SK-N-MC (cell line): ENCODE measurements around the gene NKPD1.

Experiments used
- DNase-seq: peaks from one replicate; pipeline ENCODE4 v3.0.0-alpha.2; 2011; ENCODE audit warnings: low read depth, low spot score
- H3K27ac ChIP-seq: fragments of 200-600 bp; sonication (generic); 2 replicates; pipeline ENCODE4 v1.5.1; 2016; ENCODE audit warnings: mixed run types
- H3K36me3 ChIP-seq: fragments of 200-600 bp; sonication (generic); 2 replicates; pipeline ENCODE4 v1.6.1; 2017; ENCODE audit warnings: antibody characterized with exemption, low read length, mixed read lengths; ENCODE audit not compliant: insufficient read depth
- H3K4me3 ChIP-seq: fragments of 200-600 bp; sonication (generic); 2 replicates; pipeline ENCODE4 v1.5.1; 2016
- H3K9ac ChIP-seq: fragments of 200-600 bp; sonication (generic); 2 replicates; pipeline ENCODE4 v1.8.0; 2017; ENCODE audit warnings: mixed run types, mixed read lengths; ENCODE audit not compliant: insufficient read length
- H3K9me3 ChIP-seq: fragments of 200-600 bp; sonication (generic); 2 replicates; pipeline ENCODE4 v1.6.1; 2017; ENCODE audit warnings: low read depth, mild to moderate bottlenecking, antibody characterized with exemption, low read length, moderate library complexity, mixed read lengths
- EZH2 ChIP-seq: fragments of 200-600 bp; sonication (generic); IDR thresholded peaks from one replicate; pipeline ENCODE4 v1.6.1; 2017; ENCODE audit warnings: antibody characterized with exemption
- FOXP2 ChIP-seq: optimal IDR thresholded peaks from 2 replicates; pipeline ENCODE3; 2011; ENCODE audit warnings: mild to moderate bottlenecking, moderate library complexity; ENCODE audit not compliant: insufficient read depth; ENCODE audit errors: extremely low read length, control extremely low read depth
- POLR2AphosphoS5 ChIP-seq: IDR thresholded peaks from 2 replicates; pipeline ENCODE4 v1.6.1; 2012; ENCODE audit warnings: mild to moderate bottlenecking, low read depth, low read length, borderline replicate concordance

The NKPD1 gene

GRCh38 chr19:45160870-45161737, at the start of gene NKPD1:
NKPD1 (minus strand) TSS chr19:45160982; CDS start chr19:45160150, 832 bp downstream.
- H3K9ac ChIP-seq, result no peak within 1 kb of the TSS
- H3K4me3 ChIP-seq, result no peak within 1 kb of the TSS
- no peaks in the 10 kb centered on the region for H3K36me3 ChIP-seq
- no peaks in the 10 kb centered on the region for H3K9me3 ChIP-seq
- no peak within 1 kb of the TSS for H3K27ac ChIP-seq
- TF ChIP-seq EZH2 (no peak), FOXP2 (no peak), POLR2AphosphoS5 (no peak)
- no peak for DNase-seq

- DNase-seq, result no peak
- H3K9me3 ChIP-seq, result no peaks in the 10 kb centered on the region
- H3K36me3 ChIP-seq, result no peaks in the 10 kb centered on the region
- no peak overlapping the region for H3K9ac ChIP-seq
- H3K27ac ChIP-seq, result no peak overlapping the region
- H3K4me3 ChIP-seq, result no peak overlapping the region
- no peak for TF ChIP-seq FOXP2
- no peak for TF ChIP-seq EZH2
- no peak for TF ChIP-seq POLR2AphosphoS5
These were observed 45.5 kb upstream of the NKPD1 start for GRCh38 chr19:45206328-45206727.

- Histone ChIP-seq H3K9ac (no peak overlapping the region), H3K27ac (no peak overlapping the region), H3K36me3 (no peaks in the 10 kb centered on the region), H3K9me3 (no peaks in the 10 kb centered on the region), H3K4me3 (no peak overlapping the region)
- no peak for DNase-seq
- TF ChIP-seq FOXP2 (no peak), POLR2AphosphoS5 (no peak), EZH2 (no peak)
These were observed 45.0 kb upstream of the NKPD1 start for GRCh38 chr19:45205810-45206209.

- Histone ChIP-seq H3K27ac (no peak overlapping the region), H3K9ac (no peak overlapping the region), H3K4me3 (no peak overlapping the region), H3K9me3 (no peaks in the 10 kb centered on the region), H3K36me3 (no peaks in the 10 kb centered on the region)
- no peak for DNase-seq
- no peak for TF ChIP-seq EZH2
- TF ChIP-seq POLR2AphosphoS5, result no peak
- no peak for TF ChIP-seq FOXP2
These were observed 41.9 kb upstream of the NKPD1 start for GRCh38 chr19:45202637-45203036.

- no peak for DNase-seq
- no peaks in the 10 kb centered on the region for H3K9me3 ChIP-seq
- no peak overlapping the region for H3K4me3 ChIP-seq
- H3K27ac ChIP-seq, result no peak overlapping the region
- no peak for TF ChIP-seq POLR2AphosphoS5
- no peak for TF ChIP-seq FOXP2
- TF ChIP-seq EZH2, result no peak
- no peak overlapping the region for H3K9ac ChIP-seq
- H3K36me3 ChIP-seq, result no peaks in the 10 kb centered on the region
These were observed 39.8 kb upstream of the NKPD1 start for GRCh38 chr19:45200568-45200967.

GRCh38 chr19:45195764-45196163, 35.0 kb upstream of the NKPD1 start:
- no peak overlapping the region for H3K4me3 ChIP-seq
- H3K9ac ChIP-seq, result no peak overlapping the region
- no peaks in the 10 kb centered on the region for H3K36me3 ChIP-seq
- TF ChIP-seq FOXP2 (no peak), EZH2 (no peak), POLR2AphosphoS5 (no peak)
- H3K9me3 ChIP-seq, result no peaks in the 10 kb centered on the region
- DNase-seq, result no peak
- no peak overlapping the region for H3K27ac ChIP-seq

- Histone ChIP-seq H3K27ac (no peak overlapping the region), H3K9me3 (no peaks in the 10 kb centered on the region), H3K4me3 (no peak overlapping the region), H3K36me3 (no peaks in the 10 kb centered on the region), H3K9ac (no peak overlapping the region)
- DNase-seq, result no peak
- TF ChIP-seq EZH2, result no peak
- TF ChIP-seq FOXP2, result no peak
- no peak for TF ChIP-seq POLR2AphosphoS5
These were observed 30.6 kb upstream of the NKPD1 start for GRCh38 chr19:45191375-45191774.

GRCh38 chr19:45189971-45190370, 29.2 kb upstream of the NKPD1 start:
- TF ChIP-seq POLR2AphosphoS5, result no peak
- no peak for TF ChIP-seq EZH2
- no peak for TF ChIP-seq FOXP2
- Histone ChIP-seq H3K27ac (no peak overlapping the region), H3K9me3 (no peaks in the 10 kb centered on the region), H3K4me3 (no peak overlapping the region), H3K9ac (no peak overlapping the region), H3K36me3 (no peaks in the 10 kb centered on the region)
- no peak for DNase-seq

- H3K9me3 ChIP-seq, result no peaks in the 10 kb centered on the region
- H3K4me3 ChIP-seq, result no peak overlapping the region
- H3K9ac ChIP-seq, result no peak overlapping the region
- no peak overlapping the region for H3K27ac ChIP-seq
- DNase-seq, result no peak
- no peaks in the 10 kb centered on the region for H3K36me3 ChIP-seq
- no peak for TF ChIP-seq POLR2AphosphoS5
- TF ChIP-seq FOXP2, result no peak
- no peak for TF ChIP-seq EZH2
These were observed 26.8 kb upstream of the NKPD1 start for GRCh38 chr19:45187421-45188100.
